RWPE2 (cell line): ENCODE data around the gene UBE2R2.
"Not testable (repeated sequence)": the region's sequence is repeated elsewhere in the genome, so short reads cannot be mapped to it uniquely, and the experiment has no call there.

Experiments
- ATAC-seq: fragments of 200-7000 bp; cut with Tn5 transposase; 3 replicates; pipeline ENCODE4 v1.9.1; 2021; ENCODE audit warnings: low read depth
- DNase-seq: peaks from one replicate; pipeline ENCODE4 v3.0.0-alpha.2; 2020; ENCODE audit warnings: low spot score
- H3K27ac ChIP-seq: fragments of 450-650 bp; 2 replicates; pipeline ENCODE4 v1.5.1; 2017; ENCODE audit warnings: mild to moderate bottlenecking; ENCODE audit not compliant: poor library complexity, severe bottlenecking
- H3K27me3 ChIP-seq: fragments of 250-450 bp; sonication (Bioruptor Pico); 2 replicates; pipeline ENCODE4 v1.5.1; 2021; ENCODE audit warnings: mild to moderate bottlenecking, moderate library complexity; ENCODE audit not compliant: insufficient read depth, poor library complexity, severe bottlenecking
- H3K36me3 ChIP-seq: fragments of 250-450 bp; sonication (Bioruptor Pico); 2 replicates; pipeline ENCODE4 v1.5.1; 2020; ENCODE audit warnings: low read depth, mild to moderate bottlenecking, moderate library complexity
- H3K4me1 ChIP-seq: fragments of 250-450 bp; sonication (Bioruptor Pico); 2 replicates; pipeline ENCODE4 v1.5.1; 2021; ENCODE audit warnings: mild to moderate bottlenecking, moderate library complexity; ENCODE audit not compliant: insufficient read depth, poor library complexity, severe bottlenecking
- H3K4me3 ChIP-seq: fragments of 250-450 bp; sonication (Bioruptor Pico); 2 replicates; pipeline ENCODE4 v1.5.1; 2021; ENCODE audit warnings: mild to moderate bottlenecking, moderate library complexity; ENCODE audit not compliant: severe bottlenecking
- H3K9me3 ChIP-seq: fragments of 250-450 bp; sonication (Bioruptor Pico); 2 replicates; pipeline ENCODE4 v1.5.1; 2021; ENCODE audit warnings: mild to moderate bottlenecking, moderate library complexity; ENCODE audit not compliant: severe bottlenecking
- CTCF ChIP-seq: fragments of 450-650 bp; IDR thresholded peaks from one replicate; pipeline ENCODE4 v1.5.1; 2017; ENCODE audit warnings: mild to moderate bottlenecking, moderate library complexity; ENCODE audit not compliant: poor library complexity, severe bottlenecking

The UBE2R2 gene

DNA sequence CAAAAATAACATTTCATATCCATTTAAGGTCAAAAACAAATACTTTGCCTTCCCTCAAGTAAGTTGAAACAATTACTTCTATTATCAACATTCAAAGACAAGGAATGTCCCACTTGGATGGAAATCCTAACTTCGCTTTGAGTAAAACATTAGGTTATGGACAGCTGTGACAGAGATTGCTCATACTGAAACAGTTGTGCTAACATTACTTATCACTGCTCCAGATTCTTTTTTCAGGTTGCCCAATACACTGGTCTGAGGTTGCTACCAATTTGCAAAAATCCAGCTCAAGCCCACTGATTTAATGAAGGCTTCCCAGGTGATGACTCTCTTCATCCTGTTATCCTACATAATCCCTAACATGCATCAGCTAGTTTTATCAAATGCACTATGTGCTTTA, 133.4 kb downstream of the UBE2R2 start:
- TF ChIP-seq CTCF: no peak
- no peak; the same call in 2 of the 3 replicates for ATAC-seq
- H3K4me1 ChIP-seq: peaks cover 15% of the 10 kb centered on the region
- H3K36me3 ChIP-seq: peaks cover 76% of the 10 kb centered on the region
- no peak overlapping the region for H3K4me3 ChIP-seq
- no peaks in the 10 kb centered on the region for H3K9me3 ChIP-seq
- no peaks in the 10 kb centered on the region for H3K27me3 ChIP-seq
- no peak overlapping the region for H3K27ac ChIP-seq
- no peak for DNase-seq

- Histone ChIP-seq H3K4me3 (no peak overlapping the region), H3K36me3 (peaks cover 81% of the 10 kb centered on the region), H3K4me1 (peaks cover 6% of the 10 kb centered on the region), H3K27ac (no peak overlapping the region), H3K27me3 (no peaks in the 10 kb centered on the region), H3K9me3 (no peaks in the 10 kb centered on the region)
- TF ChIP-seq CTCF: no peak
- ATAC-seq (no peak), DNase-seq (no peak)
Observed at GRCh38 chr9:33952066-33952465, 135.1 kb downstream of the UBE2R2 start.

DNA sequence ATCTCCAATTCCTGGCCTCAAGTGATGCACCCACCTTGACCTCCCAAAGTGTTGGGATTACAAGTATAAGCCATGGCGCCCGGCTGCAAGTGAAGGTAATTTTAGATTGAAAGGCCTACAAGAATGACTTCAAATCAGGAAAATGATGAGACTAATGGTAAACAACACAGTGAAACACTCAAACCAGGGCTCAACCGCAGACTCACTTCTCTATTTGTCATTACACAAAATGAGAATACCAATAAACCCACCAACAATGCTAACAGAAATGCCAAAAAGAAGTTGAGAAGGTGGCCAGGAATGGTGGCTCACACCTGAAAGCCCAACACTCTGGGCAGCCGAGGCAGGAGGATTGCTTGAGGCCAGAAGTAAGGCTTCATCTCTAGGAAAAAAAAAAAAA, 139.6 kb downstream of the UBE2R2 start:
- DNase-seq: no peak
- ATAC-seq: no peak
- H3K36me3 ChIP-seq: peaks cover 90% of the 10 kb centered on the region

DNA sequence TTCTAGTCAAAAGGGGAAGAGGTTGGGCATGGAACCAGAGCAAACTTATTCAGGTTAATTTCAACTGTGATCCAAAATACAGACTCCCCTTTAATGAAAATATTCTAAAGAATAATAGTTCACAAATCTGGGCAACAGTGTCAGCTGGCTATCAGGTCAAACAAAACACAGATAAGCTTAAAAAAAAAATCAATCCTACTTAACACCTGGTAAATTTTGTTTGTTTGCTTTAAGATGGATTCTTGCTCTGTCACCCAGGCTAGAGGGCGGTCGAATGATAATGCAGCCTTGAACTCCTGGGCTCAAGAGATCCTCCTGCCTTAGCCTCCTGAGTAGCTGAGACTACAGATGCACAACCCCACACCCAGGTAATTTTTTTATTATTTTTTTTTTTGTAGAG, 142.8 kb downstream of the UBE2R2 start:
- H3K4me3 ChIP-seq: no peak overlapping the region
- DNase-seq: no peak
- TF ChIP-seq CTCF: no peak
- peaks cover 79% of the 10 kb centered on the region for H3K36me3 ChIP-seq
- ATAC-seq: no peak
- H3K27me3 ChIP-seq: no peaks in the 10 kb centered on the region
- H3K4me1 ChIP-seq: no peaks in the 10 kb centered on the region
- no peaks in the 10 kb centered on the region for H3K9me3 ChIP-seq
- H3K27ac ChIP-seq: no peak overlapping the region

More for the DNA sequence above, 139.6 kb downstream of the UBE2R2 start:
- H3K27me3 ChIP-seq: no peaks in the 10 kb centered on the region
- H3K27ac ChIP-seq: no peak overlapping the region
- TF ChIP-seq CTCF: no peak
- H3K4me1 ChIP-seq: no peaks in the 10 kb centered on the region
- H3K4me3 ChIP-seq: no peak overlapping the region
- no peaks in the 10 kb centered on the region for H3K9me3 ChIP-seq

DNA sequence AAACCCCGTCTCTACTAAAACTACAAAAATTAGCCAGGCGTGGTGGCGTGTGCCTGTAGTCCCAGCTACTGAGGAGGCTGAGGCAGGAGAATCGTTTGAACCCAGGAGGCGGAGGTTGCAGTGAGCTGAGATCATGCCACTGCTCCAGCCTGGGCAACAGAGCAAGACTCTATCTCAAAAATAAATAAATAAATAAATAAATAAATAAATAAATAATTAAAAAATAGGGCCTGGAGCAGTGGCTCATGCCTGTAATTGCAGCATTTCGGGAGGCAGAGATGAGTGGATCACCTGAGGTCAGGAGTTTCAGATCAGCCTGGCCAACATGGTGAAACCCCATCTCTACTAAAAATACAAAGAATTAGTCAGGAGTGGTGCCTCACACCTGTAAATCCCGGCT, 145.5 kb downstream of the UBE2R2 start:
- ATAC-seq, DNase-seq, H3K9me3 ChIP-seq, H3K4me3 ChIP-seq, H3K4me1 ChIP-seq, H3K27me3 ChIP-seq, H3K27ac ChIP-seq: not testable (repeated sequence)
- H3K36me3 ChIP-seq: peaks cover 72% of the 10 kb centered on the region
